K562 (cell line): ENCODE data around the gene UBR3. TPM values are rescaled to one million over a fixed set of nuclear protein-coding genes. Genes with fewer than 3 reads are reported as not detected.
A peak's percentile ranks its signal among the peaks of the same experiment; 100 is the strongest.

Experiments used
- BCL6 ChIP-seq: fragments of 250-450 bp; sonication (Bioruptor Pico); IDR thresholded peaks from 2 replicates; pipeline ENCODE4 v1.4.0; 2020
- CBX2 ChIP-seq: fragments of 200-600 bp; sonication (generic); IDR thresholded peaks from one replicate; pipeline ENCODE4 v1.6.1; 2012; ENCODE audit warnings: mild to moderate bottlenecking, low read length, inconsistent platforms; ENCODE audit not compliant: insufficient read depth, poor library complexity, severe bottlenecking
- KLF10 ChIP-seq: fragments of 250-450 bp; sonication (Bioruptor Pico); IDR thresholded peaks from 2 replicates; pipeline ENCODE4 v1.6.1; 2021; ENCODE audit warnings: matching md5 sums
- PML ChIP-seq: IDR thresholded peaks from 2 replicates; pipeline ENCODE4 v1.6.1; 2012; ENCODE audit warnings: low read length, inconsistent platforms
- SMARCC2 ChIP-seq: fragments of 450-650 bp; IDR thresholded peaks from 2 replicates; pipeline ENCODE4 v1.6.1; 2017; ENCODE audit warnings: antibody characterized with exemption, moderate library complexity, mild to moderate bottlenecking, low read depth
- TEAD1 ChIP-seq, 2 experiments: fragments of 450-650 bp in 1 of 2; sonication (generic) in 1 of 2; formaldehyde crosslinking; IDR thresholded peaks; 2 replicates each; pipeline versions ENCODE4 v1.4.0 to v1.8.0; 2020 to 2022; ENCODE audit warnings: mild to moderate bottlenecking in 2 of 2, missing genetic modification reagents in 1 of 2
- ZNF217 ChIP-seq: sonication (generic); formaldehyde crosslinking; IDR thresholded peaks from 2 replicates; pipeline ENCODE4 v1.8.0; 2022; ENCODE audit warnings: mild to moderate bottlenecking, missing genetic modification reagents
- ZNF436 ChIP-seq: fragments of 250-450, 450-650 bp; sonication (Bioruptor Pico); formaldehyde crosslinking; IDR thresholded peaks from 2 replicates; pipeline ENCODE4 v1.7.0; 2020; ENCODE audit warnings: mild to moderate bottlenecking
- ZNF57 ChIP-seq: fragments of 450-650 bp; formaldehyde crosslinking; IDR thresholded peaks from 2 replicates; pipeline ENCODE4 v1.4.0; 2020; ENCODE audit warnings: mild to moderate bottlenecking, moderate library complexity
- polyA plus RNA-seq, 8 experiments: library from polyadenylated mRNA; depleted of rRNA in 4 of 8; stranded (reverse) in 5 of 8; unstranded in 3 of 8; fragments of >200 nt; fragmentation: Nextera tagmentation in 2 of 8; fragmentation: Illumina TruSeq in 1 of 8; extraction: Ambion mirVana in 2 of 8; extraction: Trizol in 1 of 8; gene quantifications; 2 replicates each; pipeline versions ENCODE4 v1.2.1 to v1.2.3, GENCODE V29; 2011 to 2014; ENCODE audit warnings: inconsistent platforms in 1 of 8, missing spikeins in 1 of 8
- total RNA-seq, 7 experiments: library from RNA; depleted of rRNA in 6 of 7; stranded (reverse); fragments of >200 nt in 6 of 7; fragmentation: Illumina TruSeq in 2 of 7; extraction: Trizol in 2 of 7; gene quantifications; 2 replicates each; pipeline versions ENCODE4 v1.2.1 to v1.2.3, GENCODE V29; 2011 to 2021; ENCODE audit warnings: low replicate concordance in 1 of 7
- TF ChIP-seq, protein P1 (sequence below): sonication (generic); formaldehyde crosslinking; IDR thresholded peaks from 2 replicates; pipeline ENCODE4 v1.8.0; 2023; ENCODE audit warnings: missing genetic modification reagents, mild to moderate bottlenecking, borderline replicate concordance
- TF ChIP-seq, protein P2 (sequence below), 2 experiments: fragments of 450-650 bp; IDR thresholded peaks; 2 replicates each; pipeline ENCODE4 v1.6.1; 2016; ENCODE audit warnings: mild to moderate bottlenecking in 2 of 2, borderline replicate concordance in 1 of 2, low read depth in 1 of 2, moderate library complexity in 1 of 2
- TF ChIP-seq, protein P3 (sequence below): fragments of 250-450 bp; sonication (Bioruptor Pico); IDR thresholded peaks from 2 replicates; pipeline ENCODE4 v1.9.0; 2021; ENCODE audit warnings: mild to moderate bottlenecking

UBR3 gene
- total and polyA plus RNA-seq, 9 of the 15 experiments (the other 6 are each of a cell fraction or from before 2014, with no cell fraction given): 14.4 to 63.5 (median 40.4) TPM

DNA sequence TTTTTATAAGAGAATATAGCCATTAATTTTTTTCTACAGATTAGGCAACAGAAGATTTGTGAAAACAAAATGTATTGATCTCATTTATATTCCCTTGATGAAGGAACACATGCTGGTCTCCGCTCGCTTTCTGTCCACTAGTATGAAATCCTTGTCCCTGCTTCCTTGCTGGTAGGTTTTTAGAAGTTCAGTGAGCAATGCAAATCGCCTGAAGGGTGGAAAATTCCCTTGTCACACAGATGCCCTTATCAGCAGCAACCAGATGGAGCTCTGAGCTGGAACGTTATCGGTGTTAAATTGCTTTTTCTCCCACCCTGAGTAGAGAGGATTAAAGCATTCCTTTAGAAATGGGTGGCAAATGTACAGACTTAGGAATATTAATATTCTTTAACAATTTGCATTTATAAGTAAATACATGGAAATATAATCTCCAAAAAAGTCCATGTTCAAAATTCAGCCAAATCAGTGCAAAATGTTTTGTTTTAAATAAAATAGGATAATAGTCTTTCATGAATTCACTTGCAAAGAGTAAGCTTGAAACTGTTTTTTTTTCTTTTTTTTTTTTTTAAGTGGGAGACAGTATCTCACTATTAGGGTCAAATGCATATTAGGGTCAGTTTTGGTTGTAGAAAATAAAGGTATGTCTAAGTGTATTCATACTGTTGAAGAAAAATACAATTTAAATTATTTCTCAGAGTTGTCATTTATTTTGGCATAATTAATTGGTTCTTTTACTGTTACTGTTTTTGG, 186.7 kb downstream of the UBR3 start (continued):
- TF ChIP-seq, protein P1, sequence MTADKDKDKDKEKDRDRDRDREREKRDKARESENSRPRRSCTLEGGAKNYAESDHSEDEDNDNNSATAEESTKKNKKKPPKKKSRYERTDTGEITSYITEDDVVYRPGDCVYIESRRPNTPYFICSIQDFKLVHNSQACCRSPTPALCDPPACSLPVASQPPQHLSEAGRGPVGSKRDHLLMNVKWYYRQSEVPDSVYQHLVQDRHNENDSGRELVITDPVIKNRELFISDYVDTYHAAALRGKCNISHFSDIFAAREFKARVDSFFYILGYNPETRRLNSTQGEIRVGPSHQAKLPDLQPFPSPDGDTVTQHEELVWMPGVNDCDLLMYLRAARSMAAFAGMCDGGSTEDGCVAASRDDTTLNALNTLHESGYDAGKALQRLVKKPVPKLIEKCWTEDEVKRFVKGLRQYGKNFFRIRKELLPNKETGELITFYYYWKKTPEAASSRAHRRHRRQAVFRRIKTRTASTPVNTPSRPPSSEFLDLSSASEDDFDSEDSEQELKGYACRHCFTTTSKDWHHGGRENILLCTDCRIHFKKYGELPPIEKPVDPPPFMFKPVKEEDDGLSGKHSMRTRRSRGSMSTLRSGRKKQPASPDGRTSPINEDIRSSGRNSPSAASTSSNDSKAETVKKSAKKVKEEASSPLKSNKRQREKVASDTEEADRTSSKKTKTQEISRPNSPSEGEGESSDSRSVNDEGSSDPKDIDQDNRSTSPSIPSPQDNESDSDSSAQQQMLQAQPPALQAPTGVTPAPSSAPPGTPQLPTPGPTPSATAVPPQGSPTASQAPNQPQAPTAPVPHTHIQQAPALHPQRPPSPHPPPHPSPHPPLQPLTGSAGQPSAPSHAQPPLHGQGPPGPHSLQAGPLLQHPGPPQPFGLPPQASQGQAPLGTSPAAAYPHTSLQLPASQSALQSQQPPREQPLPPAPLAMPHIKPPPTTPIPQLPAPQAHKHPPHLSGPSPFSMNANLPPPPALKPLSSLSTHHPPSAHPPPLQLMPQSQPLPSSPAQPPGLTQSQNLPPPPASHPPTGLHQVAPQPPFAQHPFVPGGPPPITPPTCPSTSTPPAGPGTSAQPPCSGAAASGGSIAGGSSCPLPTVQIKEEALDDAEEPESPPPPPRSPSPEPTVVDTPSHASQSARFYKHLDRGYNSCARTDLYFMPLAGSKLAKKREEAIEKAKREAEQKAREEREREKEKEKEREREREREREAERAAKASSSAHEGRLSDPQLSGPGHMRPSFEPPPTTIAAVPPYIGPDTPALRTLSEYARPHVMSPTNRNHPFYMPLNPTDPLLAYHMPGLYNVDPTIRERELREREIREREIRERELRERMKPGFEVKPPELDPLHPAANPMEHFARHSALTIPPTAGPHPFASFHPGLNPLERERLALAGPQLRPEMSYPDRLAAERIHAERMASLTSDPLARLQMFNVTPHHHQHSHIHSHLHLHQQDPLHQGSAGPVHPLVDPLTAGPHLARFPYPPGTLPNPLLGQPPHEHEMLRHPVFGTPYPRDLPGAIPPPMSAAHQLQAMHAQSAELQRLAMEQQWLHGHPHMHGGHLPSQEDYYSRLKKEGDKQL (CRISPR knock-in tag): no peak
- TF ChIP-seq, protein P2, sequence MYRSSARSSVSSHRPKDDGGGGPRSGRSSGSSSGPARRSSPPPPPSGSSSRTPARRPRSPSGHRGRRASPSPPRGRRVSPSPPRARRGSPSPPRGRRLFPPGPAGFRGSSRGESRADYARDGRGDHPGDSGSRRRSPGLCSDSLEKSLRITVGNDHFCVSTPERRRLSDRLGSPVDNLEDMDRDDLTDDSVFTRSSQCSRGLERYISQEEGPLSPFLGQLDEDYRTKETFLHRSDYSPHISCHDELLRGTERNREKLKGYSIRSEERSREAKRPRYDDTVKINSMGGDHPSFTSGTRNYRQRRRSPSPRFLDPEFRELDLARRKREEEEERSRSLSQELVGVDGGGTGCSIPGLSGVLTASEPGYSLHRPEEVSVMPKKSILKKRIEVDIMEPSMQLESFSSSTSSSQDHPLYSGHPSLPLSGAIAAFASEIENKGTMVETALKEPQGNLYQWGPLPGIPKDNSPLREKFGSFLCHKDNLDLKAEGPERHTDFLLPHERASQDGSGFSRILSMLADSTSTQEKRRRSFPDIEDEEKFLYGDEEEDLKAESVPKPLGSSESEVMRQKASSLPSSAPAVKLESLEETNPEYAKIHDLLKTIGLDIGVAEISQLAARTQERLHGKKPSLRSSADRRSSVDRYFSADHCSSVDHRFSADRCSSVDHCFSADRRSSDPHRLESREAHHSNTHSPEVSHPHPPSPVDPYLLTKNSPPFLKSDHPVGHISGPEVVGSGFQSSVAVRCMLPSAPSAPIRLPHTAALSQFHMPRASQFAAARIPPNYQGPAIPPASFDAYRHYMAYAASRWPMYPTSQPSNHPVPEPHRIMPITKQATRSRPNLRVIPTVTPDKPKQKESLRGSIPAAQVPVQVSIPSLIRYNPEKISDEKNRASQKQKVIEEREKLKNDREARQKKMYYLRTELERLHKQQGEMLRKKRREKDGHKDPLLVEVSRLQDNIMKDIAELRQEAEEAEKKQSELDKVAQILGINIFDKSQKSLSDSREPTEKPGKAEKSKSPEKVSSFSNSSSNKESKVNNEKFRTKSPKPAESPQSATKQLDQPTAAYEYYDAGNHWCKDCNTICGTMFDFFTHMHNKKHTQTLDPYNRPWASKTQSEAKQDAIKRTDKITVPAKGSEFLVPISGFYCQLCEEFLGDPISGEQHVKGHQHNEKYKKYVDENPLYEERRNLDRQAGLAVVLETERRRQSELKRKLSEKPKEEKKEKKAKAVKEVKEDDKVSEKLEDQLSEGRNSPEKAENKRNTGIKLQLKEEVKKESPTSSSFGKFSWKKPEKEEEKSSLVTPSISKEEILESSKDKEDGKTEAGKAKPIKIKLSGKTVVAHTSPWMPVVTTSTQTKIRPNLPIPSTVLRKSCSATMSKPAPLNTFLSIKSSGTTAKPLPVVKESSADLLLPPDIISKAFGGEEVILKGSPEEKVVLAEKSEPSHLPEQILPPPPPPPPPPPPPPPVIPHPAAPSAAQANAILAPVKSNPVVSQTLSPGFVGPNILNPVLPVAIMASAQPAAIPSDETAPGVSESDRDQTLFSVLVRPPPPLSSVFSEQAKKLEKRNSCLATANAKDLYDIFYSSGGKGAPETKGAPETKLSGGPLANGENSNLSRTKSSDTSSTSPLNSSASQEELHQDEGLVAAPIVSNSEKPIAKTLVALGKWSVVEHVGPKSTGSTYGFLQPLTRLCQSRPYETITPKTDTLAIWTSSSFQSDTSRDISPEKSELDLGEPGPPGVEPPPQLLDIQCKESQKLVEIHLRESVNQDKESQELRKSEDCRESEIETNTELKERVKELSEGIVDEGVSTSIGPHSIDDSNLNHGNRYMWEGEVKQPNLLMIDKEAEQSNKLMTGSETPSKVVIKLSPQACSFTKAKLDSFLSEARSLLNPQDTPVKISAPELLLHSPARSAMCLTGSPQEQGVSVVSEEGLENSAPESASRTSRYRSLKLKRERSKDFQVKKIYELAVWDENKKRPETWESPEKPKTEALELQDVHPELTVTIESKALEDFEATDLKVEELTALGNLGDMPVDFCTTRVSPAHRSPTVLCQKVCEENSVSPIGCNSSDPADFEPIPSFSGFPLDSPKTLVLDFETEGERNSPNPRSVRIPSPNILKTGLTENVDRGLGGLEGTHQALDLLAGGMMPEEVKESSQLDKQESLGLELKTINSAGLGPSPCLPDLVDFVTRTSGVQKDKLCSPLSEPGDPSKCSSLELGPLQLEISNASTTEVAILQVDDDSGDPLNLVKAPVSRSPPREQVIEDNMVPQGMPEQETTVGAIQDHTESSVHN (IDR thresholded peaks at IDR 0.05; ENCODE audit: borderline replicate concordance in 1 of 2, low read depth in 1 of 2): peak in 1 of 2 experiments; percentile 79; a peak in 1 of 4 replicates
- TF ChIP-seq BCL6 (CRISPR knock-in tag) (no peak), KLF10 (CRISPR knock-in tag) (no peak), PML (peak; percentile 97), SMARCC2 (peak; percentile 100), ZNF57 (CRISPR knock-in tag) (no peak), ZNF436 (CRISPR knock-in tag) (no peak), TEAD1 (CRISPR knock-in tag; IDR thresholded peaks at IDR 0.05) (peak; percentile 87 to 96; a peak in 3 of 4 replicates), CBX2 (no peak), ZNF217 (no peak)
- TF ChIP-seq, protein P3, sequence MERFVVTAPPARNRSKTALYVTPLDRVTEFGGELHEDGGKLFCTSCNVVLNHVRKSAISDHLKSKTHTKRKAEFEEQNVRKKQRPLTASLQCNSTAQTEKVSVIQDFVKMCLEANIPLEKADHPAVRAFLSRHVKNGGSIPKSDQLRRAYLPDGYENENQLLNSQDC: peak; percentile 72; the same call in 1 of the 2 replicates
